GM18502 (cell line): ENCODE results near the gene CYP2D6.
"Not testable (repeated sequence)": the region's sequence is repeated elsewhere in the genome, so short reads cannot be mapped to it uniquely, and the experiment has no call there.

Source experiments
- ATAC-seq: cut with Tn5 transposase; IDR thresholded peaks from one replicate; pipeline ENCODE4 v1.9.1; 2021; ENCODE audit warnings: mild to moderate bottlenecking; ENCODE audit not compliant: unreplicated experiment, poor library complexity

CYP2D6 gene

GRCh38 chr22:42138122-42138770 is 7.6 kb upstream of the CYP2D6 start:
- ATAC-seq, result no peak

GRCh38 chr22:42135688-42136087 is 5.1 kb upstream of the CYP2D6 start:
- not testable (repeated sequence) for ATAC-seq

GRCh38 chr22:42134100-42135020 is 3.8 kb upstream of the CYP2D6 start:
- ATAC-seq, result no peak

- ATAC-seq, result no peak
Measured at GRCh38 chr22:42132457-42132856, 1.8 kb upstream of the CYP2D6 start.

GRCh38 chr22:42131562-42131961 is 952 bp upstream of the CYP2D6 start:
- ATAC-seq, result no peak

GRCh38 chr22:42130182-42130581 is 428 bp downstream of the CYP2D6 start:
- ATAC-seq, result not testable (repeated sequence)

- ATAC-seq, result not testable (repeated sequence)
Measured at GRCh38 chr22:42128776-42129694, 1.6 kb downstream of the CYP2D6 start.

- ATAC-seq, result not testable (repeated sequence)
Measured at GRCh38 chr22:42128007-42128406, 2.6 kb downstream of the CYP2D6 start.

- ATAC-seq, result no peak
Measured at GRCh38 chr22:42127606-42128005, 3.0 kb downstream of the CYP2D6 start.

- not testable (repeated sequence) for ATAC-seq
Measured at GRCh38 chr22:42123529-42123928, 7.1 kb downstream of the CYP2D6 start.

- ATAC-seq, result not testable (repeated sequence)
Measured at GRCh38 chr22:42120231-42121021, 10.2 kb downstream of the CYP2D6 start.

GRCh38 chr22:42116848-42117424 is 13.7 kb downstream of the CYP2D6 start:
- no peak for ATAC-seq

- ATAC-seq, result not testable (repeated sequence)
Measured at GRCh38 chr22:42115420-42115830, 15.2 kb downstream of the CYP2D6 start.

GRCh38 chr22:42114721-42115120 is 15.9 kb downstream of the CYP2D6 start:
- ATAC-seq, result no peak

GRCh38 chr22:42112793-42113192 is 17.8 kb downstream of the CYP2D6 start:
- not testable (repeated sequence) for ATAC-seq

GRCh38 chr22:42111798-42112197 is 18.8 kb downstream of the CYP2D6 start:
- no peak for ATAC-seq

- ATAC-seq, result no peak
Measured at GRCh38 chr22:42108848-42109247, 21.8 kb downstream of the CYP2D6 start.

- not testable (repeated sequence) for ATAC-seq
Measured at GRCh38 chr22:42104332-42104860, 26.2 kb downstream of the CYP2D6 start.

GRCh38 chr22:42101199-42101598 is 29.4 kb downstream of the CYP2D6 start:
- ATAC-seq, result no peak
